Endothelial cell (in vitro differentiated cells): ENCODE data around the gene PLPP1. TPM values are rescaled to one million over a fixed set of nuclear protein-coding genes. Genes with fewer than 3 reads are reported as not detected.

Source experiments
- DNase-seq: peaks from one replicate; pipeline ENCODE4 v3.0.0; 2021; ENCODE audit warnings: low spot score
- H3K27ac Mint-ChIP-seq: one replicate; pipeline ENCODE4 v1.8.0; 2021; ENCODE audit warnings: mixed read lengths, inconsistent platforms; ENCODE audit not compliant: unreplicated experiment
- H3K27me3 Mint-ChIP-seq: one replicate; pipeline ENCODE4 v1.8.0; 2021; ENCODE audit warnings: mild to moderate bottlenecking, moderate library complexity, mixed read lengths, inconsistent platforms; ENCODE audit not compliant: unreplicated experiment
- H3K36me3 Mint-ChIP-seq: one replicate; pipeline ENCODE4 v1.8.0; 2021; ENCODE audit warnings: mild to moderate bottlenecking, low read depth, mixed read lengths, inconsistent platforms; ENCODE audit not compliant: unreplicated experiment
- H3K4me1 Mint-ChIP-seq: one replicate; pipeline ENCODE4 v1.8.0; 2021; ENCODE audit warnings: mild to moderate bottlenecking, mixed read lengths, inconsistent platforms; ENCODE audit not compliant: unreplicated experiment
- H3K4me3 Mint-ChIP-seq: one replicate; pipeline ENCODE4 v1.8.0; 2021; ENCODE audit warnings: mild to moderate bottlenecking, mixed read lengths, inconsistent platforms; ENCODE audit not compliant: unreplicated experiment
- H3K9me3 Mint-ChIP-seq: one replicate; pipeline ENCODE4 v1.8.0; 2021; ENCODE audit warnings: mixed read lengths, inconsistent platforms; ENCODE audit not compliant: unreplicated experiment
- CTCF ChIP-seq: fragments of 200-600 bp; sonication (generic); IDR thresholded peaks from one replicate; pipeline ENCODE4 v1.5.0; 2021; ENCODE audit warnings: antibody characterized with exemption; ENCODE audit not compliant: unreplicated experiment
- total RNA-seq: library from RNA; stranded (reverse); fragmentation: NEBNext Ultra II Directional; extraction: Animal tissue kit (Norgen Biotek cat#: 25700); gene quantifications from one replicate; pipeline ENCODE4 v1.2.1, GENCODE V29; 2021; ENCODE audit not compliant: unreplicated experiment

The PLPP1 gene
- total RNA-seq, 1 donor from 2014 or later = 11.3 TPM

- no peak for TF ChIP-seq CTCF
- no peak overlapping the region for H3K4me3 Mint-ChIP-seq
- H3K36me3 Mint-ChIP-seq = no peaks in the 10 kb centered on the region
- H3K9me3 Mint-ChIP-seq = no peaks in the 10 kb centered on the region
- H3K27me3 Mint-ChIP-seq = no peaks in the 10 kb centered on the region
- H3K27ac Mint-ChIP-seq = no peak overlapping the region
- peaks cover 8% of the 10 kb centered on the region for H3K4me1 Mint-ChIP-seq
- no peak for DNase-seq
Observed at GRCh38 chr5:55497712-55498111, 37.1 kb downstream of the PLPP1 start.

- H3K4me3 Mint-ChIP-seq = no peak overlapping the region
- no peak for TF ChIP-seq CTCF
- no peaks in the 10 kb centered on the region for H3K9me3 Mint-ChIP-seq
- no peak for DNase-seq
- peaks cover 3% of the 10 kb centered on the region for H3K36me3 Mint-ChIP-seq
- H3K27me3 Mint-ChIP-seq = no peaks in the 10 kb centered on the region
- peaks cover 8% of the 10 kb centered on the region for H3K4me1 Mint-ChIP-seq
- no peak overlapping the region for H3K27ac Mint-ChIP-seq
Observed at GRCh38 chr5:55495216-55495615, 39.5 kb downstream of the PLPP1 start.

GRCh38 chr5:55492449-55492848 lies 42.3 kb downstream of the PLPP1 start:
- Mint-ChIP-seq H3K36me3 (peaks cover 3% of the 10 kb centered on the region), H3K4me3 (no peak overlapping the region), H3K27me3 (no peaks in the 10 kb centered on the region), H3K4me1 (peaks cover under 1% of the 10 kb centered on the region), H3K27ac (no peak overlapping the region), H3K9me3 (no peaks in the 10 kb centered on the region)
- no peak for DNase-seq
- TF ChIP-seq CTCF = no peak

GRCh38 chr5:55485073-55485472 lies 49.7 kb downstream of the PLPP1 start:
- Mint-ChIP-seq H3K9me3 (no peaks in the 10 kb centered on the region), H3K36me3 (no peaks in the 10 kb centered on the region), H3K27me3 (no peaks in the 10 kb centered on the region), H3K4me1 (peaks cover 10% of the 10 kb centered on the region), H3K4me3 (no peak overlapping the region), H3K27ac (no peak overlapping the region)
- no peak for DNase-seq
- no peak for TF ChIP-seq CTCF

GRCh38 chr5:55484531-55484930 lies 50.2 kb downstream of the PLPP1 start:
- Mint-ChIP-seq H3K4me3 (no peak overlapping the region), H3K4me1 (peaks cover 10% of the 10 kb centered on the region), H3K9me3 (no peaks in the 10 kb centered on the region), H3K36me3 (no peaks in the 10 kb centered on the region), H3K27me3 (no peaks in the 10 kb centered on the region), H3K27ac (no peak overlapping the region)
- TF ChIP-seq CTCF = no peak
- no peak for DNase-seq
